KMS-11 (cell line): Measurements from ENCODE around the gene GPR137B.

Experiments used
- H2AFZ ChIP-seq: fragments of 200-600 bp; sonication (generic); 2 replicates; pipeline ENCODE4 v1.6.1; 2016; ENCODE audit warnings: antibody characterized with exemption, mixed run types, low read depth
- H3K27ac ChIP-seq: fragments of 200-600 bp; sonication (generic); 2 replicates; pipeline ENCODE4 v1.6.1; 2016; ENCODE audit warnings: mild to moderate bottlenecking, mixed run types
- H3K27me3 ChIP-seq: fragments of 200-600 bp; sonication (generic); 2 replicates; pipeline ENCODE4 v1.6.1; 2017; ENCODE audit warnings: mild to moderate bottlenecking, low read depth, mixed run types, moderate library complexity; ENCODE audit not compliant: insufficient read depth
- H3K36me3 ChIP-seq: fragments of 200-600 bp; sonication (generic); 2 replicates; pipeline ENCODE4 v1.6.1; 2017; ENCODE audit warnings: mild to moderate bottlenecking, mixed run types; ENCODE audit not compliant: insufficient read depth
- H3K4me1 ChIP-seq: fragments of 200-600 bp; sonication (generic); 2 replicates; pipeline ENCODE4 v1.6.1; 2016; ENCODE audit warnings: mild to moderate bottlenecking, low read depth, mixed run types; ENCODE audit not compliant: poor library complexity, severe bottlenecking
- H3K4me2 ChIP-seq: fragments of 200-600 bp; sonication (generic); 2 replicates; pipeline ENCODE4 v1.7.0; 2016; ENCODE audit warnings: mild to moderate bottlenecking, mixed run types
- H3K4me3 ChIP-seq: fragments of 200-600 bp; sonication (generic); IDR thresholded peaks from 2 replicates; pipeline ENCODE4 v1.6.1; 2017; ENCODE audit warnings: low read depth, low read length, mixed read lengths; ENCODE audit not compliant: insufficient read depth
- H3K79me2 ChIP-seq: fragments of 200-600 bp; sonication (generic); 2 replicates; pipeline ENCODE4 v1.6.1; 2016; ENCODE audit warnings: low read depth, mixed run types; ENCODE audit not compliant: insufficient read depth
- H3K9ac ChIP-seq: fragments of 200-600 bp; sonication (generic); 2 replicates; pipeline ENCODE4 v1.6.1; 2016; ENCODE audit warnings: mild to moderate bottlenecking, mixed run types
- H4K20me1 ChIP-seq: fragments of 200-600 bp; sonication (generic); 2 replicates; pipeline ENCODE4 v1.6.1; 2016; ENCODE audit warnings: mild to moderate bottlenecking, mixed run types; ENCODE audit not compliant: insufficient read depth
- TF ChIP-seq, protein P1 (sequence below): fragments of 200-600 bp; sonication (generic); conservative IDR thresholded peaks from 2 replicates; pipeline ENCODE4 v1.6.1; 2017; ENCODE audit warnings: low read depth, mild to moderate bottlenecking, antibody characterized with exemption, low read length, moderate library complexity, mixed read lengths

Gene GPR137B

DNA sequence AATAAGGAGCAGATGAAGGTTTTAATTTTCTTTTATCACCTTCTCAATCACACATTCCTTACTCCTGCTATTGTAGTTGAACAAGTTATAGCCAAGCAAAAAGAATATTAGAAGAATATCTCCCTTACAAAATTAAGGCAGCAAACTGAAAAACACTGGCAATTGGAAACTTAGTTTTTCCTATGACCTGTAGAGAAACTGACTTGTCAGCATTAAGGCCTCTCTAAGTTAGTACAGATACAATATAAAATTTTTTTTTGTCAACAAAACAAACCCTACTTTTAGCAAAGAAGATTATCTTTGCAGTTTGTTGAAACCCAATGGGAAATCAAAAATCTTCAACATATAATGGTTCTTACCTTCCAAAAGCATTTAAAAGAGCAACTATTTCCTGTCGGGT, 78.1 kb downstream of the GPR137B start:
- TF ChIP-seq, protein P1, sequence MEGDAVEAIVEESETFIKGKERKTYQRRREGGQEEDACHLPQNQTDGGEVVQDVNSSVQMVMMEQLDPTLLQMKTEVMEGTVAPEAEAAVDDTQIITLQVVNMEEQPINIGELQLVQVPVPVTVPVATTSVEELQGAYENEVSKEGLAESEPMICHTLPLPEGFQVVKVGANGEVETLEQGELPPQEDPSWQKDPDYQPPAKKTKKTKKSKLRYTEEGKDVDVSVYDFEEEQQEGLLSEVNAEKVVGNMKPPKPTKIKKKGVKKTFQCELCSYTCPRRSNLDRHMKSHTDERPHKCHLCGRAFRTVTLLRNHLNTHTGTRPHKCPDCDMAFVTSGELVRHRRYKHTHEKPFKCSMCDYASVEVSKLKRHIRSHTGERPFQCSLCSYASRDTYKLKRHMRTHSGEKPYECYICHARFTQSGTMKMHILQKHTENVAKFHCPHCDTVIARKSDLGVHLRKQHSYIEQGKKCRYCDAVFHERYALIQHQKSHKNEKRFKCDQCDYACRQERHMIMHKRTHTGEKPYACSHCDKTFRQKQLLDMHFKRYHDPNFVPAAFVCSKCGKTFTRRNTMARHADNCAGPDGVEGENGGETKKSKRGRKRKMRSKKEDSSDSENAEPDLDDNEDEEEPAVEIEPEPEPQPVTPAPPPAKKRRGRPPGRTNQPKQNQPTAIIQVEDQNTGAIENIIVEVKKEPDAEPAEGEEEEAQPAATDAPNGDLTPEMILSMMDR, result no peak
- Histone ChIP-seq H3K27me3 (no peaks in the 10 kb centered on the region), H4K20me1 (no peaks in the 10 kb centered on the region), H3K27ac (no peak overlapping the region), H3K4me1 (no peaks in the 10 kb centered on the region), H3K9ac (no peak overlapping the region), H2AFZ (no peak overlapping the region), H3K79me2 (no peaks in the 10 kb centered on the region), H3K4me2 (no peak overlapping the region), H3K4me3 (no peak overlapping the region), H3K36me3 (no peaks in the 10 kb centered on the region)

DNA sequence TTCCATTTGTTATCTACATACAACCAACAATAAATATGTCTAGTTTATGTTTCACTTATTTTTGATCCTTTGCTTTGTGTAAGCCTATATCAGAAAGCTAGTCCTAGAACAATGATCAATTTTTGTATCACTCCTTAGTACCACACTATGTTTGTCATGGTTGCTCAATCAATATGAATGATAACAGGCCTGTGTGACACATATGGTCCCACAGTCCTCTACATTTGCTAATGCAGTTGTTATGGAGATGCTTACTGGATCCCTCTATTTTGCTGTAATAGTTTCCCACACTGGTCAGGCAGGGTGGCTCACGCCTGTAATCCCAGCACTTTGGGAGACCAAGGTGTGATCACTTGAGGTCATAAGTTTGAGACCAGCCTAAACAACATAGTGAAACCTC, 80.3 kb downstream of the GPR137B start:
- Histone ChIP-seq H4K20me1 (no peaks in the 10 kb centered on the region), H3K27ac (no peak overlapping the region), H3K79me2 (no peaks in the 10 kb centered on the region)

DNA sequence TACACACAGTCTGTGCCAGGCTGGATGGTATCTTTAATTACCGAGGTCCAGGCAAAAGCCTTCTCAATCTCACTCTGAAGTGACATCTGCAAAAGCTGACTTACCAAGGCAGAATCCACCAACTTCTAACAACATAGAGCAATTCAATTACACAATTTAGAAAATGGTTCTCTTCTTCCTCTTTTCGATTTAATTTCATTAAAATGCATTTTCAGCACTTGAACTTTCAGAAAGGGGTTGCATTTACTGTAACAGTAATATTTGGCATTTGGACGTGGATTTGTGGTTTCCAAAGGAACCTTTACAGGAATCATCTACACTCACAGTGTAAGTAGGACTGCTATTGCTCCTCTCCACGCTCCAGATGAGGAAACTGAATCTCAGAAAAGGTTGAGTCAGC, 86.1 kb downstream of the GPR137B start:
- Histone ChIP-seq H3K27ac (no peak overlapping the region), H3K4me2 (no peak overlapping the region), H3K9ac (no peak overlapping the region), H3K79me2 (no peaks in the 10 kb centered on the region), H3K4me1 (no peaks in the 10 kb centered on the region), H4K20me1 (no peaks in the 10 kb centered on the region), H2AFZ (no peak overlapping the region), H3K4me3 (no peak overlapping the region), H3K36me3 (no peaks in the 10 kb centered on the region), H3K27me3 (no peaks in the 10 kb centered on the region)
- TF ChIP-seq, protein P1, result no peak

More for the DNA sequence above, 80.3 kb downstream of the GPR137B start:
- Histone ChIP-seq H3K4me3 (no peak overlapping the region), H3K36me3 (no peaks in the 10 kb centered on the region), H3K4me2 (no peak overlapping the region), H3K4me1 (no peaks in the 10 kb centered on the region), H3K9ac (no peak overlapping the region), H2AFZ (no peak overlapping the region), H3K27me3 (no peaks in the 10 kb centered on the region)
- TF ChIP-seq, protein P1, result no peak

DNA sequence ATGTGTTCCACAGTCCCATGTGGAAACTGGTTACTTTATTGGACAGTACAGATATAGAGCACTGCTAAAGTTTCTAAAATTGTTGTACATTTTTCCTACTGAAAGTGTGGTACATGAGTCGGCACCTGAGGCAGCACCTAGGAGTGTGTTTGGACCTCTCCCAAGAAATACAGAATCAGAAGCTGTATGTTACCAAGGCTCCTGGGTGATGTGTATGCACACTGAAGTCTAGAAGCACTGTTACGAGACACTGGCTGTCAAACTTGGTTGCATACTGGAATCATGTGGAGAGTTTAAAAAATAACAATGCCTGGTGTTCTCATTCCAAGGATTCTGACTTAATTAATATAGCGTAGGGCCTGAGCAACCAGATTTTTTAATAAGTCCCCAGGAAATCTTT, 92.8 kb downstream of the GPR137B start:
- Histone ChIP-seq H3K27ac (no peak overlapping the region), H3K4me2 (no peak overlapping the region), H3K36me3 (no peaks in the 10 kb centered on the region), H3K4me3 (no peak overlapping the region), H2AFZ (no peak overlapping the region), H3K4me1 (no peaks in the 10 kb centered on the region), H3K27me3 (no peaks in the 10 kb centered on the region), H3K79me2 (no peaks in the 10 kb centered on the region), H4K20me1 (no peaks in the 10 kb centered on the region), H3K9ac (no peak overlapping the region)
- TF ChIP-seq, protein P1, result no peak
